Panc1 (cell line): ENCODE data around the gene GRIN2A.

Experiments used
- CTCF ChIP-seq: fragments of 450-650 bp; IDR thresholded peaks from 2 replicates; pipeline ENCODE4 v1.5.1; 2017; ENCODE audit warnings: mild to moderate bottlenecking
- TCF7L2 ChIP-seq: IDR thresholded peaks from 2 replicates; pipeline ENCODE4 v1.6.1; 2011; ENCODE audit warnings: mild to moderate bottlenecking, low read depth, low read length, inconsistent platforms

- TF ChIP-seq CTCF (no peak), TCF7L2 (no peak)
These were observed 111.6 kb downstream of the GRIN2A start for GRCh38 chr16:10070591-10070990.
